PC-9 (cell line): ENCODE results near the gene IVL. TPM values are rescaled to one million over a fixed set of nuclear protein-coding genes. Genes with fewer than 3 reads are reported as not detected.

Source experiments
- BruUV-seq: library from RNA; stranded (reverse); fragments of 400-500 nt; replicated peaks from 2 replicates; lab custom pipeline; 2021; lab: Mats Ljungman, UMichigan
- CTCF ChIA-PET: fragments of 300-600 bp; sonication (Branson Sonifier 250); formaldehyde crosslinking; loops from one replicate; lab custom pipeline; 2022; ENCODE audit warnings: antibody characterized with exemption; lab: Charles Lee
- POLR2A ChIA-PET: fragments of 300-600 bp; sonication (Branson Sonifier 250); formaldehyde crosslinking; loops from one replicate; lab custom pipeline; 2022; ENCODE audit warnings: antibody characterized with exemption; ENCODE audit not compliant: unreplicated experiment; lab: Charles Lee
- DNase-seq, 2 experiments: peaks; one replicate each; pipeline versions ENCODE4 v3.0.0 to v3.0.0-alpha.2; 2015 to 2022; ENCODE audit warnings: mixed read lengths in 1 of 2
- H2AFZ ChIP-seq: fragments of 200-600 bp; sonication (generic); 2 replicates; pipeline ENCODE4 v1.8.1; 2017; ENCODE audit warnings: antibody characterized with exemption
- H3F3A ChIP-seq: fragments of 200-600 bp; sonication (generic); 2 replicates; pipeline ENCODE4 v1.8.1; 2017; ENCODE audit warnings: antibody characterized with exemption, mild to moderate bottlenecking, low read depth; ENCODE audit not compliant: insufficient read depth
- H3K27ac ChIP-seq: fragments of 200-600 bp; sonication (generic); 2 replicates; pipeline ENCODE4 v1.6.1; 2016; ENCODE audit warnings: mixed run types
- H3K27me3 ChIP-seq: fragments of 200-600 bp; sonication (generic); 2 replicates; pipeline ENCODE4 v1.6.1; 2016; ENCODE audit warnings: low read depth, mixed run types; ENCODE audit not compliant: insufficient read depth
- H3K36me3 ChIP-seq: fragments of 200-600 bp; sonication (generic); 2 replicates; pipeline ENCODE4 v1.6.1; 2016; ENCODE audit warnings: low read depth, mixed run types
- H3K4me1 ChIP-seq: fragments of 200-600 bp; sonication (generic); replicated peaks from 2 replicates; pipeline ENCODE4 v1.6.1; 2016; ENCODE audit warnings: mixed run types; ENCODE audit not compliant: insufficient read depth
- H3K4me2 ChIP-seq: fragments of 200-600 bp; sonication (generic); 2 replicates; pipeline ENCODE4 v1.6.1; 2017; ENCODE audit warnings: mixed run types
- H3K4me3 ChIP-seq: fragments of 200-600 bp; sonication (generic); 2 replicates; pipeline ENCODE4 v1.6.1; 2016; ENCODE audit warnings: mixed run types
- H3K79me2 ChIP-seq: fragments of 200-600 bp; sonication (generic); 2 replicates; pipeline ENCODE4 v1.6.1; 2017; ENCODE audit warnings: low read depth, mixed run types
- H3K9me2 ChIP-seq: fragments of 200-600 bp; sonication (generic); 2 replicates; pipeline ENCODE4 v1.8.1; 2017; ENCODE audit warnings: mild to moderate bottlenecking; ENCODE audit not compliant: insufficient read depth
- H3K9me3 ChIP-seq: fragments of 200-600 bp; sonication (generic); 2 replicates; pipeline ENCODE4 v1.8.1; 2016; ENCODE audit warnings: low read depth; ENCODE audit not compliant: insufficient read depth
- H4K20me1 ChIP-seq: fragments of 200-600 bp; sonication (generic); 2 replicates; pipeline ENCODE4 v1.8.1; 2017; ENCODE audit not compliant: insufficient read depth
- EZH2 ChIP-seq: fragments of 200-600 bp; sonication (generic); IDR thresholded peaks from 2 replicates; pipeline ENCODE4 v1.8.0; 2017; ENCODE audit warnings: antibody characterized with exemption, low read depth
- intact Hi-C: fragments of 100-400 bp; cut with micrococcal nuclease; formaldehyde crosslinking; loops from one replicate; pipeline ENCODE4 v1.10.0; 2022; ENCODE audit not compliant: unreplicated experiment
- total RNA-seq: library from RNA; stranded (reverse); gene quantifications from 2 replicates; pipeline ENCODE4 v1.2.3, GENCODE V29; 2021
- TF ChIP-seq, protein P1 (sequence below): fragments of 200-600 bp; sonication (generic); conservative IDR thresholded peaks from 2 replicates; pipeline ENCODE4 v1.6.1; 2017; ENCODE audit warnings: mixed run types, antibody characterized with exemption, mild to moderate bottlenecking, moderate library complexity

IVL gene
- total RNA-seq, 1 experiment from 2014 or later = not detected

- Histone ChIP-seq H3K4me3 (no peak overlapping the region), H2AFZ (no peak overlapping the region), H3K36me3 (no peaks in the 10 kb centered on the region), H4K20me1 (no peaks in the 10 kb centered on the region), H3K27me3 (no peaks in the 10 kb centered on the region), H3K9me2 (no peaks in the 10 kb centered on the region), H3K9me3 (no peaks in the 10 kb centered on the region), H3K4me2 (no peak overlapping the region), H3K4me1 (no peaks in the 10 kb centered on the region), H3F3A (no peaks in the 10 kb centered on the region), H3K27ac (no peak overlapping the region), H3K79me2 (no peaks in the 10 kb centered on the region)
- ChIA-PET CTCF (interaction anchor here (2.5 kb wide), 1 partner anchor 115 kb away, joined by 6 read pairs; no protein-coding TSS in a partner anchor), POLR2A (no interaction called here)
- intact Hi-C loops = loop anchor here (5.0 kb wide), 1 partner anchor 275 kb away; no protein-coding TSS in a partner anchor
- no peak for DNase-seq
- TF ChIP-seq EZH2 = no peak
- TF ChIP-seq, protein P1, sequence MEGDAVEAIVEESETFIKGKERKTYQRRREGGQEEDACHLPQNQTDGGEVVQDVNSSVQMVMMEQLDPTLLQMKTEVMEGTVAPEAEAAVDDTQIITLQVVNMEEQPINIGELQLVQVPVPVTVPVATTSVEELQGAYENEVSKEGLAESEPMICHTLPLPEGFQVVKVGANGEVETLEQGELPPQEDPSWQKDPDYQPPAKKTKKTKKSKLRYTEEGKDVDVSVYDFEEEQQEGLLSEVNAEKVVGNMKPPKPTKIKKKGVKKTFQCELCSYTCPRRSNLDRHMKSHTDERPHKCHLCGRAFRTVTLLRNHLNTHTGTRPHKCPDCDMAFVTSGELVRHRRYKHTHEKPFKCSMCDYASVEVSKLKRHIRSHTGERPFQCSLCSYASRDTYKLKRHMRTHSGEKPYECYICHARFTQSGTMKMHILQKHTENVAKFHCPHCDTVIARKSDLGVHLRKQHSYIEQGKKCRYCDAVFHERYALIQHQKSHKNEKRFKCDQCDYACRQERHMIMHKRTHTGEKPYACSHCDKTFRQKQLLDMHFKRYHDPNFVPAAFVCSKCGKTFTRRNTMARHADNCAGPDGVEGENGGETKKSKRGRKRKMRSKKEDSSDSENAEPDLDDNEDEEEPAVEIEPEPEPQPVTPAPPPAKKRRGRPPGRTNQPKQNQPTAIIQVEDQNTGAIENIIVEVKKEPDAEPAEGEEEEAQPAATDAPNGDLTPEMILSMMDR = peak; percentile 46
- BruUV-seq = no TSS peak
Measured at GRCh38 chr1:152917794-152918193, 9.4 kb downstream of the IVL start.

DNA sequence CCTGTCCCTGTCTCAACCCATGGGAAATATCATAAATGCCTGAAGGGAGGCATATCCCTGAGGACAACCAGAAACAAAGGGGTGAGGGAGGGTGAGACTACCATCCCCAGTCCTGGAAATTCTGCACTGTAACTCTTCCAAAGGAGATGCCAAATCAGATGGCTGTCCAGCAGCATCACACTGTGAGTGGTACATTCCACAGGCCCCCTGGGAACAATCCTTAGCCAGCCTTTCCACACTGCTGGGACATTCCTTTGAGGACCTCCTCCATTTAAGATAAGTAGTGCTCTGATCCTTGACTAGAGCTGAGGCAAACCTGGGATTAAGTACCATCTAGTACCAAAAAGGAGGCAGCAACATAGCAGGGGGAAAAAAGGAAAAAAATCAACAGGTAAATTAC is 10.7 kb downstream of the IVL start:
- no peak for DNase-seq
- ChIA-PET POLR2A (no interaction called here), CTCF (interaction anchor here (2.5 kb wide), 1 partner anchor 114 kb away, joined by 6 read pairs; no protein-coding TSS in a partner anchor)
- Histone ChIP-seq H3K4me2 (no peak overlapping the region), H3K9me2 (no peaks in the 10 kb centered on the region), H2AFZ (no peak overlapping the region), H3K9me3 (no peaks in the 10 kb centered on the region), H3K27me3 (no peaks in the 10 kb centered on the region), H3K36me3 (no peaks in the 10 kb centered on the region), H3K4me1 (no peaks in the 10 kb centered on the region), H3K79me2 (no peaks in the 10 kb centered on the region), H3K27ac (no peak overlapping the region), H3K4me3 (no peak overlapping the region), H3F3A (no peaks in the 10 kb centered on the region), H4K20me1 (no peaks in the 10 kb centered on the region)
- intact Hi-C loops = loop anchor here (5.0 kb wide), 1 partner anchor 273 kb away; no protein-coding TSS in a partner anchor
- no TSS peak for BruUV-seq
- TF ChIP-seq, protein P1 = no peak
- no peak for TF ChIP-seq EZH2

DNA sequence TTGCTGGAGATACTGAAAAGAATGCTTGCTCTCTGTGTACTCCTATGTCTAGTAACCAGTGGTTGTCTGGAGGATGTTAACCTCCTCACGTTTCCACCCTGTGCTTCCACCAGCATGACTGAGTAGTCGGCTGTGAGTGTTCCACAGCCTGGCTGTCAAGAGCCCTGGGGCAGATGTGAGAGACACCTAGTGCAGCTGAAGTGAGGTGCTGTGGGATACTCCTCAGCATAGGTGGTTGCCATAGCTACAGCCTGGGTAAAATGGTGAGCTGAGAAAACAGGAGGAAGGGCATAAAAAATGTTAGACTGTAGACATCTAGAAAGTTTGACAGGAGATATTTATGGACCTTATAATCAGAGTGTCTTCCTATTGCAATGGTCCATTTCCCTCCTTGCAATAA is 15.8 kb downstream of the IVL start:
- intact Hi-C loops = no loop called here
- no peaks in the 10 kb centered on the region for H3K9me2 ChIP-seq
- H3K4me2 ChIP-seq = no peak overlapping the region
- H3F3A ChIP-seq = no peaks in the 10 kb centered on the region
- H3K27me3 ChIP-seq = no peaks in the 10 kb centered on the region
- no peak overlapping the region for H3K27ac ChIP-seq
- no peak for DNase-seq
- no TSS peak for BruUV-seq
- H3K4me1 ChIP-seq = no peaks in the 10 kb centered on the region; the same call in 1 of the 2 replicates
- H2AFZ ChIP-seq = no peak overlapping the region
- H3K4me3 ChIP-seq = no peak overlapping the region
- H3K9me3 ChIP-seq = 0 out of 2 replicates have a peak, but pooled peaks cover 7% of the 10 kb centered on the region
- no peaks in the 10 kb centered on the region for H3K79me2 ChIP-seq
- ChIA-PET CTCF (interaction anchor here (0.8 kb wide), 1 partner anchor 118 kb away, joined by 3 read pairs; no protein-coding TSS in a partner anchor), POLR2A (no interaction called here)
- H3K36me3 ChIP-seq = no peaks in the 10 kb centered on the region
- TF ChIP-seq, protein P1 = no peak
- no peak for TF ChIP-seq EZH2
- no peaks in the 10 kb centered on the region for H4K20me1 ChIP-seq
